HepG2 (cell line): ENCODE measurements around the gene TNFAIP8L1. TPM values are rescaled to one million over a fixed set of nuclear protein-coding genes. Genes with fewer than 3 reads are reported as not detected.

ENCODE experiments used
- CSRNP2 ChIP-seq: sonication (generic); formaldehyde crosslinking; conservative IDR thresholded peaks from 2 replicates; pipeline ENCODE4 v1.8.0; 2022; ENCODE audit warnings: low read depth, missing genetic modification reagents
- FOXK2 ChIP-seq: fragments of 450-650 bp; IDR thresholded peaks from 2 replicates; pipeline ENCODE4 v1.6.1; 2016
- HDAC6 ChIP-seq: fragments of 200-600 bp; sonication (generic); IDR thresholded peaks from 2 replicates; pipeline ENCODE4 v1.7.0; 2017; ENCODE audit warnings: mild to moderate bottlenecking, antibody characterized with exemption, low read length, low read depth
- HHEX ChIP-seq: IDR thresholded peaks from 2 replicates; pipeline ENCODE4 v1.6.1; 2016; ENCODE audit warnings: control low read depth
- HMGA1 ChIP-seq: sonication (generic); formaldehyde crosslinking; conservative IDR thresholded peaks from 2 replicates; pipeline ENCODE4 v1.4.0; 2020; ENCODE audit warnings: missing genetic modification reagents
- KDM1A ChIP-seq: IDR thresholded peaks from 2 replicates; pipeline ENCODE4 v1.6.1; 2016; ENCODE audit warnings: missing compliant biosample characterization
- PATZ1 ChIP-seq: sonication (generic); formaldehyde crosslinking; IDR thresholded peaks from 2 replicates; pipeline ENCODE4 v1.4.0; 2020; ENCODE audit warnings: missing genetic modification reagents
- SMC3 ChIP-seq: IDR thresholded peaks from 2 replicates; pipeline ENCODE4 v1.6.1; 2011; ENCODE audit warnings: low read length, improper control_type of control experiment
- SNAI1 ChIP-seq: sonication (generic); formaldehyde crosslinking; IDR thresholded peaks from 2 replicates; pipeline ENCODE4 v1.5.0; 2020; ENCODE audit warnings: mild to moderate bottlenecking, missing genetic modification reagents, borderline replicate concordance
- STAG1 ChIP-seq: sonication (generic); formaldehyde crosslinking; IDR thresholded peaks from 2 replicates; pipeline ENCODE4 v1.4.0; 2020; ENCODE audit warnings: missing genetic modification reagents
- TFDP2 ChIP-seq: sonication (generic); formaldehyde crosslinking; IDR thresholded peaks from 2 replicates; pipeline ENCODE4 v1.4.0; 2020; ENCODE audit warnings: missing genetic modification reagents
- TFE3 ChIP-seq: IDR thresholded peaks from 2 replicates; pipeline ENCODE4 v1.6.1; 2016
- TRAFD1 ChIP-seq: sonication (generic); formaldehyde crosslinking; IDR thresholded peaks from 2 replicates; pipeline ENCODE4 v1.5.1; 2020; ENCODE audit warnings: missing genetic modification reagents, mild to moderate bottlenecking, borderline replicate concordance
- USF2 ChIP-seq, 2 experiments: sonication (generic) in 1 of 2; formaldehyde crosslinking in 1 of 2; IDR thresholded peaks; 2 replicates each; pipeline versions ENCODE4 v1.5.1 to v1.6.1; 2011 to 2020; ENCODE audit warnings: borderline replicate concordance in 1 of 2, low read depth in 1 of 2, low read length in 1 of 2, mild to moderate bottlenecking in 1 of 2, missing genetic modification reagents in 1 of 2, moderate library complexity in 1 of 2
- ZNF180 ChIP-seq: sonication (generic); formaldehyde crosslinking; IDR thresholded peaks from 2 replicates; pipeline ENCODE4 v1.4.0; 2020; ENCODE audit warnings: low read depth, missing genetic modification reagents, borderline replicate concordance
- ZNF274 ChIP-seq: sonication (generic); formaldehyde crosslinking; IDR thresholded peaks from 2 replicates; pipeline ENCODE4 v1.5.1; 2020; ENCODE audit warnings: mild to moderate bottlenecking, missing genetic modification reagents
- ZNF296 ChIP-seq: sonication (generic); formaldehyde crosslinking; conservative IDR thresholded peaks from 2 replicates; pipeline ENCODE4 v1.5.0; 2020; ENCODE audit warnings: mild to moderate bottlenecking, missing genetic modification reagents
- ZNF615 ChIP-seq: sonication (generic); formaldehyde crosslinking; IDR thresholded peaks from 2 replicates; pipeline ENCODE4 v1.5.0; 2020; ENCODE audit warnings: mild to moderate bottlenecking, missing genetic modification reagents, borderline replicate concordance
- ZNF768 ChIP-seq: sonication (generic); formaldehyde crosslinking; IDR thresholded peaks from 2 replicates; pipeline ENCODE4 v1.4.0; 2020; ENCODE audit warnings: missing genetic modification reagents
- ZNF878 ChIP-seq: sonication (generic); formaldehyde crosslinking; IDR thresholded peaks from 2 replicates; pipeline ENCODE4 v1.8.1; 2023; ENCODE audit warnings: mild to moderate bottlenecking, missing genetic modification reagents, moderate library complexity
- polyA plus RNA-seq, 8 experiments: library from polyadenylated mRNA; depleted of rRNA in 3 of 8; stranded (reverse) in 7 of 8; unstranded in 1 of 8; fragments of >200 nt; fragmentation: Illumina TruSeq in 4 of 8; extraction: Trizol in 4 of 8; gene quantifications; 2 replicates each; pipeline versions ENCODE4 v1.2.1 to v1.2.3, GENCODE V29; 2011 to 2016; ENCODE audit warnings: low read depth in 4 of 8, missing spikeins in 1 of 8, mixed read lengths in 1 of 8; ENCODE audit not compliant: insufficient read depth in 1 of 8
- total RNA-seq, 5 experiments: library from RNA; depleted of rRNA; stranded (reverse); fragments of >200 nt; fragmentation: Illumina TruSeq; extraction: Trizol; gene quantifications; 2 replicates each; pipeline ENCODE4 v1.2.3, GENCODE V29; 2016; ENCODE audit warnings: low read depth in 1 of 5

The TNFAIP8L1 gene
- total and polyA plus RNA-seq, 2 of the 13 experiments (the other 11 are each of a cell fraction or from before 2014, with no cell fraction given), result 13.4 to 21.4 TPM

- TF ChIP-seq STAG1 (CRISPR knock-in tag) (peak; percentile 94), KDM1A (CRISPR knock-in tag) (no peak), ZNF274 (CRISPR knock-in tag) (no peak), FOXK2 (no peak), HDAC6 (no peak), ZNF296 (CRISPR knock-in tag) (no peak), ZNF180 (no peak), SMC3 (no peak; the same call in 1 of the 2 replicates), ZNF878 (CRISPR knock-in tag) (no peak), SNAI1 (0 out of 2 replicates have a peak, but pooled peaks have one; percentile 33), USF2 (IDR thresholded peaks at IDR 0.05; ENCODE audit: low read depth, low read length) (no peak), USF2 (CRISPR knock-in tag; IDR thresholded peaks at IDR 0.05; ENCODE audit: borderline replicate concordance) (0 out of 2 replicates have a peak, but pooled peaks have one; percentile 18), ZNF615 (CRISPR knock-in tag) (no peak), TRAFD1 (CRISPR knock-in tag) (no peak), HHEX (no peak), TFDP2 (CRISPR knock-in tag) (peak; percentile 49; the same call in 1 of the 2 replicates), ZNF768 (CRISPR knock-in tag) (no peak; the same call in 1 of the 2 replicates), CSRNP2 (CRISPR knock-in tag) (no peak), TFE3 (CRISPR knock-in tag) (no peak), PATZ1 (CRISPR knock-in tag) (no peak; the same call in none of the 2 replicates), HMGA1 (no peak)
Observed at GRCh38 chr19:4636151-4636717, 3.1 kb upstream of the TNFAIP8L1 start (continued).
